OCI-LY1 (cell line): ENCODE results near the gene CTSD.

Experiments
- CTCF ChIP-seq: fragments of 200-600 bp; sonication (generic), shearing (Covaris generic); IDR thresholded peaks from 2 replicates; pipeline ENCODE4 v1.5.1; 2017; ENCODE audit warnings: mild to moderate bottlenecking, antibody characterized with exemption, low read length, moderate library complexity, mixed read lengths
- EZH2 ChIP-seq: fragments of 200-600 bp; sonication (generic), shearing (Covaris generic); IDR thresholded peaks from 2 replicates; pipeline ENCODE4 v1.8.0; 2017; ENCODE audit warnings: borderline replicate concordance, mixed run types, mild to moderate bottlenecking, antibody characterized with exemption, low read length, moderate library complexity, mixed read lengths

- TF ChIP-seq CTCF (no peak), EZH2 (no peak)
These were observed 35.4 kb downstream of the CTSD start for GRCh38 chr11:1728301-1728700.
